Measurements from ENCODE around the gene NDRG3. TPM values are rescaled to one million over a fixed set of nuclear protein-coding genes. Genes with fewer than 3 reads are reported as not detected.

Gene NDRG3
- total and polyA plus RNA-seq, 2 of the 8 experiments (the other 6 are each of a cell fraction or from before 2014, with no cell fraction given), result 25.7 to 32.3 TPM

DNA sequence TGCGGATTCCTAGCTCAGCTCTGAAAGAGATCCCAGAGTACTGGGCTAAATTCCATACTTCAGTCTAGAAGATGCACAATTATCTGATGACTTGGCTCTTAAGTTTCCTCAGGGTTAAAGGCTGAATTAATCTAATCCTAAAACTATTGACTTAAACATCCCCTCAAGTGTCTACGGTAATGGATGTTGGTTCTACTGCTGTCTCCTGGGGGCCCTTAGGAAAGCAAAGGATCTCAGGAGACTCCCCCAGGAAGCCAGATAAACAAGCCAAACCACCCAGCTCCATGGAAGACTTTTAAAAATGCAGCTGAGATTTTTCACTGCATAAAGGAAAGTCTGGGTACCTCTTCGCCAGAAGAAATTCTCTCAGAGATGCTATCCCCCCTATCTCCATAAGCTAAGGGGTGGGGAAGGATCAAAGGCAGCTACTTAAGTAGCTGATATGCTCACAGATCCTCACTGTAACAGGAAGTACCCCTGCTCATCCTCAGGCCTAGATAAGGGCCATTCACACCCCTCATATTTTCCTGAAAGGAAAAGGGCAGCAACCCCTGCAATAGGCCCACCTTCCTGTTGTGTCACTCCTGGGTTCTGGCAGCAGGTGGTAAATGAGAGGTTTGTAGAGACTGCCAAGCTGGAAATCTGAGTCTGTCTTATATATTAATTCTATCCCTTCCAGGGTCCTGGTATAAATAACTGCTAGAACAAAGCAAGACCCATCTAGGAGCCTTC is 9.3 kb downstream of the NDRG3 start (continued):
- TF ChIP-seq HDAC2 (IDR thresholded peaks at IDR 0.05; ENCODE audit: borderline replicate concordance in 1 of 2, low read depth in 2 of 2, low read length in 2 of 2) (no peak), HDAC6 (IDR thresholded peaks at IDR 0.05; ENCODE audit: low read depth, low read length) (no peak), ASH2L (IDR thresholded peaks at IDR 0.05; ENCODE audit: low read length) (no peak), EGR1 (IDR thresholded peaks at IDR 0.05; ENCODE audit: borderline replicate concordance, low read depth, low read length) (no peak)
- TF ChIP-seq, protein P1, sequence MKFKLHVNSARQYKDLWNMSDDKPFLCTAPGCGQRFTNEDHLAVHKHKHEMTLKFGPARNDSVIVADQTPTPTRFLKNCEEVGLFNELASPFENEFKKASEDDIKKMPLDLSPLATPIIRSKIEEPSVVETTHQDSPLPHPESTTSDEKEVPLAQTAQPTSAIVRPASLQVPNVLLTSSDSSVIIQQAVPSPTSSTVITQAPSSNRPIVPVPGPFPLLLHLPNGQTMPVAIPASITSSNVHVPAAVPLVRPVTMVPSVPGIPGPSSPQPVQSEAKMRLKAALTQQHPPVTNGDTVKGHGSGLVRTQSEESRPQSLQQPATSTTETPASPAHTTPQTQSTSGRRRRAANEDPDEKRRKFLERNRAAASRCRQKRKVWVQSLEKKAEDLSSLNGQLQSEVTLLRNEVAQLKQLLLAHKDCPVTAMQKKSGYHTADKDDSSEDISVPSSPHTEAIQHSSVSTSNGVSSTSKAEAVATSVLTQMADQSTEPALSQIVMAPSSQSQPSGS (IDR thresholded peaks at IDR 0.05; ENCODE audit: low read length), result no peak
- TF ChIP-seq, protein P2, sequence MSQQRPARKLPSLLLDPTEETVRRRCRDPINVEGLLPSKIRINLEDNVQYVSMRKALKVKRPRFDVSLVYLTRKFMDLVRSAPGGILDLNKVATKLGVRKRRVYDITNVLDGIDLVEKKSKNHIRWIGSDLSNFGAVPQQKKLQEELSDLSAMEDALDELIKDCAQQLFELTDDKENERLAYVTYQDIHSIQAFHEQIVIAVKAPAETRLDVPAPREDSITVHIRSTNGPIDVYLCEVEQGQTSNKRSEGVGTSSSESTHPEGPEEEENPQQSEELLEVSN (IDR thresholded peaks at IDR 0.05), result no peak

Measured in H1 (cell line).